CD4-positive, alpha-beta T cell treated with Interleukin-6 for 4 hours (primary cell): ENCODE data around the gene MYO7A.

Source experiments
- DNase-seq: peaks from one replicate; pipeline ENCODE4 v3.0.0-alpha.2; 2020; ENCODE audit warnings: mixed read lengths

The MYO7A gene

GRCh38 chr11:77202941-77203900, 75.2 kb downstream of the MYO7A start:
- no peak for DNase-seq

GRCh38 chr11:77203901-77204753, 76.1 kb downstream of the MYO7A start:
- no peak for DNase-seq

- no peak for DNase-seq
These were observed 76.9 kb downstream of the MYO7A start for GRCh38 chr11:77204754-77205466.

- DNase-seq, result no peak
These were observed 77.6 kb downstream of the MYO7A start for GRCh38 chr11:77205467-77206263.

GRCh38 chr11:77206264-77207018, 78.4 kb downstream of the MYO7A start:
- DNase-seq, result no peak

- DNase-seq, result no peak
These were observed 79.0 kb downstream of the MYO7A start for GRCh38 chr11:77207019-77207485.

GRCh38 chr11:77207618-77208313, 79.7 kb downstream of the MYO7A start:
- no peak for DNase-seq

- DNase-seq, result no peak
These were observed 80.5 kb downstream of the MYO7A start for GRCh38 chr11:77208535-77208934.

- no peak for DNase-seq
These were observed 81.6 kb downstream of the MYO7A start for GRCh38 chr11:77209663-77210062.

GRCh38 chr11:77211040-77211451, 83.0 kb downstream of the MYO7A start:
- DNase-seq, result no peak

- no peak for DNase-seq
These were observed 83.7 kb downstream of the MYO7A start for GRCh38 chr11:77211594-77212251.

- no peak for DNase-seq
These were observed 84.4 kb downstream of the MYO7A start for GRCh38 chr11:77212314-77213007.

GRCh38 chr11:77213029-77213579, 85.1 kb downstream of the MYO7A start:
- no peak for DNase-seq

- no peak for DNase-seq
These were observed 85.8 kb downstream of the MYO7A start for GRCh38 chr11:77213589-77214428.

GRCh38 chr11:77214557-77214956, 86.5 kb downstream of the MYO7A start:
- no peak for DNase-seq

GRCh38 chr11:77215106-77215505, 87.1 kb downstream of the MYO7A start:
- DNase-seq, result no peak

- no peak for DNase-seq
These were observed 89.1 kb downstream of the MYO7A start for GRCh38 chr11:77217156-77217555.

GRCh38 chr11:77223797-77224196, 95.8 kb downstream of the MYO7A start:
- no peak for DNase-seq
